Lower leg skin (tissue), 4 donors: ENCODE results near the gene SLC6A12. TPM values are rescaled to one million over a fixed set of nuclear protein-coding genes. Genes with fewer than 3 reads are reported as not detected.

Experiments
- DNase-seq, 2 donors: peaks; one replicate each; pipeline ENCODE4 v3.0.0-alpha.2; 2019; ENCODE audit warnings: low spot score in 2 of 2
- H3K4me3 ChIP-seq: fragments of 200-600 bp; sonication (generic); 2 replicates; pipeline ENCODE4 v1.5.1; 2017; ENCODE audit warnings: mild to moderate bottlenecking, low read depth; ENCODE audit not compliant: poor library complexity, severe bottlenecking
- POLR2A ChIP-seq, 2 donors: fragments of 450-650 bp; IDR thresholded peaks; one replicate each; pipeline ENCODE4 v1.6.1; 2016 to 2017; ENCODE audit warnings: antibody characterized with exemption in 2 of 2, mild to moderate bottlenecking in 1 of 2, moderate library complexity in 1 of 2
- whole genome bisulfite sequencing, 2 donors: methylation state at CpG; one replicate each; pipeline ENCODE4 v1.1.5; 2018; 5-methylcytosine and 5-hydroxymethylcytosine counted together
- intact Hi-C: fragments of 100-400 bp; cut with DNase I; formaldehyde crosslinking; loops from one replicate; pipeline ENCODE4 v1.15.0; 2023; ENCODE audit warnings: low total_unique reads
- total RNA-seq, 4 donors: library from RNA; depleted of rRNA; stranded (reverse); fragments of >200 nt; gene quantifications; one replicate each; pipeline ENCODE4 v1.1.0, GENCODE V29; 2016
- TF ChIP-seq, protein P1 (sequence below), 3 donors: fragments of 450-650 bp; IDR thresholded peaks; one replicate each; pipeline ENCODE4 v1.5.1; 2016; ENCODE audit warnings: antibody characterized with exemption in 3 of 3, mild to moderate bottlenecking in 3 of 3, moderate library complexity in 2 of 3

Gene SLC6A12
- total RNA-seq, 4 donors from 2014 or later: 0.30 to 0.74 (median 0.71) TPM; not detected in 1

DNA sequence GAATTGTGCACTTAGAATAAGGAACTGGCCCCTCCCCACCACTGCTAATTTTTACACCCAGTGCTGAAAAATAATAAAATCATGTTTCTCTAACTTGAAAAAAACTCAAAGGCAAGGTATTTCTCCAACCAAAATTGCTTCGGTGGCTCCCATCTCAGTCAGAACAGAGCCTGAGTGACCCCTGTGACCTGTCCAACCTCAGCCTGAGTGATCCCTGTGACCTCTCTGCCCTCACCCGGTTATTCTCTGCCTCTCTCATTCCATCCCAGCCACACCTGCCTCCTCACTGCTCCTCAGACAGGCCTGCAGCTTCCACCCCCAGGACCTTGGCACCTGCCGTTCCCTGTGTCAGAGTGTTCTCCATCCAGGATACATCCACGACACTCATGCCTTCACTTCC, 5.1 kb downstream of the SLC6A12 start:
- no peak for DNase-seq
- intact Hi-C loops: no loop called here
- TF ChIP-seq, protein P1, sequence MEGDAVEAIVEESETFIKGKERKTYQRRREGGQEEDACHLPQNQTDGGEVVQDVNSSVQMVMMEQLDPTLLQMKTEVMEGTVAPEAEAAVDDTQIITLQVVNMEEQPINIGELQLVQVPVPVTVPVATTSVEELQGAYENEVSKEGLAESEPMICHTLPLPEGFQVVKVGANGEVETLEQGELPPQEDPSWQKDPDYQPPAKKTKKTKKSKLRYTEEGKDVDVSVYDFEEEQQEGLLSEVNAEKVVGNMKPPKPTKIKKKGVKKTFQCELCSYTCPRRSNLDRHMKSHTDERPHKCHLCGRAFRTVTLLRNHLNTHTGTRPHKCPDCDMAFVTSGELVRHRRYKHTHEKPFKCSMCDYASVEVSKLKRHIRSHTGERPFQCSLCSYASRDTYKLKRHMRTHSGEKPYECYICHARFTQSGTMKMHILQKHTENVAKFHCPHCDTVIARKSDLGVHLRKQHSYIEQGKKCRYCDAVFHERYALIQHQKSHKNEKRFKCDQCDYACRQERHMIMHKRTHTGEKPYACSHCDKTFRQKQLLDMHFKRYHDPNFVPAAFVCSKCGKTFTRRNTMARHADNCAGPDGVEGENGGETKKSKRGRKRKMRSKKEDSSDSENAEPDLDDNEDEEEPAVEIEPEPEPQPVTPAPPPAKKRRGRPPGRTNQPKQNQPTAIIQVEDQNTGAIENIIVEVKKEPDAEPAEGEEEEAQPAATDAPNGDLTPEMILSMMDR (IDR thresholded peaks at IDR 0.05): no peak
- no peak for TF ChIP-seq POLR2A (IDR thresholded peaks at IDR 0.05)
- WGBS, 2 donors: 65 to 66% methylated on average over 4 of the region's 4 CpGs
- H3K4me3 ChIP-seq: no peak overlapping the region

GRCh38 chr12:207804-208203, 6.2 kb downstream of the SLC6A12 start:
- WGBS, 2 donors: 78 to 90% methylated on average over 10 of the region's 10 CpGs
- H3K4me3 ChIP-seq: no peak overlapping the region
- no peak for TF ChIP-seq POLR2A (IDR thresholded peaks at IDR 0.05)
- TF ChIP-seq, protein P1 (IDR thresholded peaks at IDR 0.05): no peak
- intact Hi-C loops: no loop called here
- DNase-seq: no peak

- TF ChIP-seq POLR2A (IDR thresholded peaks at IDR 0.05): no peak
- TF ChIP-seq, protein P1 (IDR thresholded peaks at IDR 0.05): no peak
- DNase-seq: no peak
- intact Hi-C loops: no loop called here
- H3K4me3 ChIP-seq: no peak overlapping the region
- 88 to 90% methylated on average over 21 of the region's 21 CpGs for WGBS, 2 donors
Observed at GRCh38 chr12:206746-207440, 7.1 kb downstream of the SLC6A12 start.

DNA sequence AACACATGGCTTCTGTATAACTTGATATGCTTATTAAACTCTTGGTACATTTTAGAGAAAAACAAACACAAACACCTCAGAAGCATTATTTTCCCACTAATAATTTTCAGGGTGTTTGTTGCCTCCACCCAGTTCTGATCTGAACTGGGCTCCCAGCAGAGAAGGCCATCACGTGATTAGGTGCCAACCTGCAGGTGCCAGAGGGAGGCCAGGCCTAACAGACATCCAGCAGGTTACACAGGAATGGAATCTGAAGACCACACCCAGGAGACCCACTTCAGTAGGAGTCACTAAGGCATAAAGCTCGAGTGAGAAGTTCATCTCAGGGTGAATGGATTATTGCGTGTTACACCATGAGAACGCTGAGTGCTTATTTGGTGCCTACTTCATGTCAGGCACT, 8.9 kb downstream of the SLC6A12 start:
- no peak for TF ChIP-seq POLR2A (IDR thresholded peaks at IDR 0.05)
- TF ChIP-seq, protein P1 (IDR thresholded peaks at IDR 0.05): no peak
- DNase-seq: no peak
- H3K4me3 ChIP-seq: no peak overlapping the region
- WGBS, 2 donors: 74 to 76% methylated on average over 4 of the region's 4 CpGs
- intact Hi-C loops: no loop called here

- intact Hi-C loops: no loop called here
- no peak for TF ChIP-seq POLR2A (IDR thresholded peaks at IDR 0.05)
- TF ChIP-seq, protein P1 (IDR thresholded peaks at IDR 0.05): no peak
- DNase-seq: no peak
- 79 to 83% methylated on average over 11 of the region's 11 CpGs for WGBS, 2 donors
- no peak overlapping the region for H3K4me3 ChIP-seq
Observed at GRCh38 chr12:204261-204678, 9.7 kb downstream of the SLC6A12 start.
